Prostate gland (tissue), 2 donors: ENCODE data around the gene PSMB10. TPM values are rescaled to one million over a fixed set of nuclear protein-coding genes. Genes with fewer than 3 reads are reported as not detected.

ENCODE experiments used
- DNase-seq: peaks from one replicate; pipeline ENCODE4 v3.0.0-alpha.2; 2019; ENCODE audit warnings: low spot score
- H3K27ac ChIP-seq, 2 donors: fragments of 200-600 bp; sonication (generic); 2 replicates each; pipeline ENCODE4 v1.5.1; 2017 to 2019
- H3K27me3 ChIP-seq: fragments of 200-600 bp; sonication (generic); replicated peaks from 2 replicates; pipeline ENCODE4 v1.5.1; 2019; ENCODE audit not compliant: insufficient read depth
- H3K36me3 ChIP-seq, 2 donors: fragments of 200-600 bp; sonication (generic); 1 replicate in 1 of 2; 2 replicates in 1 of 2; pipeline versions ENCODE4 v1.5.1 to v1.8.1; 2017 to 2019
- H3K4me1 ChIP-seq: fragments of 200-600 bp; sonication (generic); replicated peaks from 2 replicates; pipeline ENCODE4 v1.5.1; 2019
- H3K4me3 ChIP-seq, 2 donors: fragments of 200-600 bp; sonication (generic); 2 replicates each; pipeline ENCODE4 v1.5.1; 2017 to 2019
- H3K9me3 ChIP-seq: fragments of 200-600 bp; sonication (generic); 2 replicates; pipeline ENCODE4 v1.5.1; 2017
- POLR2A ChIP-seq: fragments of 450-650 bp; IDR thresholded peaks from one replicate; pipeline ENCODE4 v1.6.1; 2016; ENCODE audit warnings: antibody characterized with exemption, mild to moderate bottlenecking
- POLR2AphosphoS5 ChIP-seq: sonication (generic); formaldehyde crosslinking; IDR thresholded peaks from one replicate; pipeline ENCODE4 v1.6.1; 2017; ENCODE audit warnings: antibody characterized with exemption
- WGBS: methylation state at CpG from one replicate; pipeline ENCODE4 v1.1.5; 2018; 5-methylcytosine and 5-hydroxymethylcytosine counted together
- intact Hi-C: fragments of 100-400 bp; cut with DNase I; formaldehyde crosslinking; loops from one replicate; pipeline ENCODE4 v1.14.2; 2022
- total RNA-seq, 2 donors: library from RNA; depleted of rRNA; stranded (reverse); fragments of >200 nt; gene quantifications; one replicate each; pipeline ENCODE4 v1.1.0, GENCODE V29; 2016
- TF ChIP-seq, protein P1 (sequence below), 4 experiments: fragments of 200-600 bp in 2 of 4; fragments of 450-650 bp in 2 of 4; sonication (generic) in 2 of 4; IDR thresholded peaks; 1 replicate in 3 of 4; 2 replicates in 1 of 4; pipeline ENCODE4 v1.5.1; 2016 to 2019; ENCODE audit warnings: antibody characterized with exemption in 4 of 4, mild to moderate bottlenecking in 2 of 4, moderate library complexity in 2 of 4

PSMB10 gene
- total RNA-seq, 2 donors from 2014 or later = 29.9 to 42.5 TPM

- peak overlapping the region; percentile 66 to 94 for H3K4me3 ChIP-seq
- H3K27me3 ChIP-seq = no peaks in the 10 kb centered on the region
- intact Hi-C loops = loop anchor here (10.0 kb wide), 1 partner anchor 401 kb away; no protein-coding TSS in a partner anchor
- peaks cover 14% of the 10 kb centered on the region for H3K4me1 ChIP-seq
- 1% methylated on average over 55 of the region's 55 CpGs for WGBS
- H3K27ac ChIP-seq = peak overlapping the region; percentile 91 to 95
- H3K36me3 ChIP-seq = no peaks in the 10 kb centered on the region
- TF ChIP-seq POLR2AphosphoS5 (peak; percentile 99), POLR2A (peak; percentile 85)
- TF ChIP-seq, protein P1, sequence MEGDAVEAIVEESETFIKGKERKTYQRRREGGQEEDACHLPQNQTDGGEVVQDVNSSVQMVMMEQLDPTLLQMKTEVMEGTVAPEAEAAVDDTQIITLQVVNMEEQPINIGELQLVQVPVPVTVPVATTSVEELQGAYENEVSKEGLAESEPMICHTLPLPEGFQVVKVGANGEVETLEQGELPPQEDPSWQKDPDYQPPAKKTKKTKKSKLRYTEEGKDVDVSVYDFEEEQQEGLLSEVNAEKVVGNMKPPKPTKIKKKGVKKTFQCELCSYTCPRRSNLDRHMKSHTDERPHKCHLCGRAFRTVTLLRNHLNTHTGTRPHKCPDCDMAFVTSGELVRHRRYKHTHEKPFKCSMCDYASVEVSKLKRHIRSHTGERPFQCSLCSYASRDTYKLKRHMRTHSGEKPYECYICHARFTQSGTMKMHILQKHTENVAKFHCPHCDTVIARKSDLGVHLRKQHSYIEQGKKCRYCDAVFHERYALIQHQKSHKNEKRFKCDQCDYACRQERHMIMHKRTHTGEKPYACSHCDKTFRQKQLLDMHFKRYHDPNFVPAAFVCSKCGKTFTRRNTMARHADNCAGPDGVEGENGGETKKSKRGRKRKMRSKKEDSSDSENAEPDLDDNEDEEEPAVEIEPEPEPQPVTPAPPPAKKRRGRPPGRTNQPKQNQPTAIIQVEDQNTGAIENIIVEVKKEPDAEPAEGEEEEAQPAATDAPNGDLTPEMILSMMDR (IDR thresholded peaks at IDR 0.05) = peak in 2 of 4 experiments; percentile 41 to 50
- H3K9me3 ChIP-seq = no peaks in the 10 kb centered on the region
- peak; percentile 98 for DNase-seq
Observed at GRCh38 chr16:67935402-67936123, 1.1 kb downstream of the PSMB10 start.

DNA sequence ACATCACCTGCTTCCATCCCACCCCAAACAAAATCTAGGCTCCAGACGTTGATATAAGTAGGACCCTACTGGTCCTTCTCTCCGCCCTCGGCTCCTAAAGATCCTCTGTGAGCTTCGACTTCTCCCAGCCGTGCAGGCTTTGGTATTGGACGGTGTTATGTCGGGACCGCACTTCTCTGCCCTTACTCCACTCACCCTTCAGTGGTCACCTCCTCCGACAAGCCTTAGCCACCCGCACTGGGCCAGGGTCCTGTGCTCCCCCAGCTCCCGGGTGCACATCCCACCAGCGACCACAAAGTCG is 1.6 kb downstream of the PSMB10 start:
- intact Hi-C loops = loop anchor here (10.0 kb wide), 1 partner anchor 400 kb away; no protein-coding TSS in a partner anchor

DNA sequence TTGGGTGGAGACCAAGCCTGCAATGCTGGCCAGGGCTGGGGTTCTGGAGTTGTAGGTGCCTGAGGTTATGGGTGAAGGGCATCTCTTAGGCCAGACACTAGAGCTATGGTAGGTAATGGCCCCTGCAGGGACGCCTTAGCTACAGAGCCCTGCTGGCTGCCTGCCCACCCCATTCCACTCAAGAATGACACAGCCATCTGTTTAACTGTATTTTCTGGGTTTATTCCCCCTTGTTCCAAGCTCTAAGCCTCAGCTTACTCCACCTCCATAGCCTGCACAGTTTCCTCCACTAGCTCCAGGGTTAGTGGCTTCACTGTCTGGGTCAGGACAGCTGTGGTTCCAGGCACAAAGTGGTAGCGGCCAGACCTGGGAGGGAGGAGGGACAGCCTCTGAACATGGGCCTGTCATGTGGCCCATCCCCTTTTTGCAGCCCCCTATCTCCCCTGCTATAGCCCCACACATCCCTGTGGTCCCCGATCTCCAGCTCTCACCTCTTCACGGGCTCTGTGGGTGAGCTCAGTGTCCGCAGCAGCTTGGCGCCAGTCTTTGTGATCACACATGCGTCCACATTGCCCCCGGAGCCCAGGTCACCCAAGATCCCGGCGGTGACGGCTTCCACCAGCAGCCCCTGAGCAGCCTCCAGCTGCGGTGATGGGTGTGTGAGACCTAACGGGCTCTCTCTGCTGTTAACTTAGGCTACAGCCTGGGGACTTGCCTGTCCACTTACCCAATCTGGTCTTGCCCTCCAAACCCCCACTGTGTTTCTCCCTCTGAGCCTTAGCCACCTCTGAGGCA is 2.1 kb downstream of the PSMB10 start:
- Histone ChIP-seq H3K36me3 (no peaks in the 10 kb centered on the region), H3K4me1 (peaks cover 14% of the 10 kb centered on the region), H3K27me3 (no peaks in the 10 kb centered on the region), H3K4me3 (no peak overlapping the region), H3K9me3 (no peaks in the 10 kb centered on the region), H3K27ac (peak overlapping the region in 1 of 2 donors; percentile 91)
- no peak for DNase-seq
- TF ChIP-seq POLR2A = no peak
- TF ChIP-seq, protein P1 (IDR thresholded peaks at IDR 0.05) = no peak
- 55% methylated on average over 10 of the region's 13 CpGs for WGBS
- intact Hi-C loops = loop anchor here (10.0 kb wide), 1 partner anchor 400 kb away; no protein-coding TSS in a partner anchor

More for the DNA sequence above, 1.6 kb downstream of the PSMB10 start:
- peak overlapping the region; percentile 66 to 94 for H3K4me3 ChIP-seq
- H3K27me3 ChIP-seq = no peaks in the 10 kb centered on the region
- TF ChIP-seq, protein P1 (IDR thresholded peaks at IDR 0.05) = no peak
- TF ChIP-seq POLR2A (no peak), POLR2AphosphoS5 (no peak)
- H3K4me1 ChIP-seq = peaks cover 14% of the 10 kb centered on the region
- no peaks in the 10 kb centered on the region for H3K9me3 ChIP-seq
- H3K36me3 ChIP-seq = no peaks in the 10 kb centered on the region
- 25% methylated on average over 13 of the region's 13 CpGs for WGBS
- peak overlapping the region; percentile 91 to 95 for H3K27ac ChIP-seq
- no peak for DNase-seq

GRCh38 chr16:67933805-67934204 is 2.8 kb downstream of the PSMB10 start:
- Histone ChIP-seq H3K4me3 (no peak overlapping the region), H3K36me3 (no peaks in the 10 kb centered on the region), H3K27me3 (no peaks in the 10 kb centered on the region), H3K9me3 (no peaks in the 10 kb centered on the region), H3K4me1 (peaks cover 14% of the 10 kb centered on the region), H3K27ac (no peak overlapping the region)
- WGBS = 79% methylated on average over 7 of the region's 7 CpGs
- DNase-seq = no peak
- TF ChIP-seq, protein P1 (IDR thresholded peaks at IDR 0.05) = no peak
- TF ChIP-seq POLR2A (no peak), POLR2AphosphoS5 (no peak)
- intact Hi-C loops = loop anchor here (10.0 kb wide), 1 partner anchor 399 kb away; no protein-coding TSS in a partner anchor
